Aorta (tissue), 5 donors: ENCODE data around the gene LIMCH1. TPM values are rescaled to one million over a fixed set of nuclear protein-coding genes. Genes with fewer than 3 reads are reported as not detected.

Source experiments
- ATAC-seq: fragments of 200-7000 bp; cut with Tn5 transposase; one replicate; pipeline ENCODE4 v1.9.1; 2022; ENCODE audit warnings: moderate library complexity; ENCODE audit not compliant: low FRiP score
- DNase-seq, 2 donors: peaks; one replicate each; pipeline ENCODE4 v3.0.0-alpha.2; 2020
- H3K27ac ChIP-seq, 2 donors: one replicate each; pipeline ENCODE4 v1.5.1; 2013; ENCODE audit warnings: low read length in 2 of 2, mild to moderate bottlenecking in 2 of 2, moderate library complexity in 2 of 2, control low read depth in 1 of 2, inconsistent platforms in 1 of 2, low read depth in 1 of 2
- H3K27me3 ChIP-seq, 2 donors: one replicate each; pipeline ENCODE4 v1.6.1; 2013; ENCODE audit warnings: control low read depth in 1 of 2, low read length in 1 of 2, mild to moderate bottlenecking in 1 of 2, moderate library complexity in 1 of 2; ENCODE audit not compliant: insufficient read depth in 2 of 2, control insufficient read depth in 1 of 2
- H3K36me3 ChIP-seq, 2 donors: one replicate each; pipeline ENCODE4 v1.6.1; 2013; ENCODE audit warnings: control low read depth in 1 of 2, low read length in 1 of 2, mild to moderate bottlenecking in 1 of 2; ENCODE audit not compliant: insufficient read depth in 2 of 2, control insufficient read depth in 1 of 2
- H3K4me1 ChIP-seq, 2 donors: one replicate each; pipeline ENCODE4 v1.6.1; 2013; ENCODE audit warnings: low read length in 2 of 2, control low read depth in 1 of 2, mild to moderate bottlenecking in 1 of 2, moderate library complexity in 1 of 2; ENCODE audit not compliant: insufficient read depth in 2 of 2, control insufficient read depth in 1 of 2
- H3K4me3 ChIP-seq, 2 donors: one replicate each; pipeline ENCODE4 v1.5.1; 2013; ENCODE audit warnings: low read length in 2 of 2, control low read depth in 1 of 2, mild to moderate bottlenecking in 1 of 2
- H3K9me3 ChIP-seq: one replicate; pipeline ENCODE4 v1.6.1; 2013; ENCODE audit warnings: mild to moderate bottlenecking, low read length; ENCODE audit not compliant: control insufficient read depth
- WGBS, 2 donors: extraction: QIAGEN DNeasy Blood & Tissue Kit; methylation state at CpG; one replicate each; pipeline ENCODE4 v1.1.7; 2013; 5-methylcytosine and 5-hydroxymethylcytosine counted together
- intact Hi-C, 2 donors: fragments of 100-400 bp; cut with DNase I; formaldehyde crosslinking; loops; one replicate each; pipeline versions ENCODE4 v1.14.2 to v1.15.0; 2022
- polyA plus RNA-seq, 2 donors: library from polyadenylated mRNA; stranded (reverse); fragments of 200-250 nt; gene quantifications; one replicate each; pipeline ENCODE4 v1.2.3, GENCODE V29; 2013
- total RNA-seq, 2 donors: library from RNA; stranded (reverse); fragmentation: NEBNext Ultra II Directional; extraction: Animal tissue kit (Norgen Biotek cat#: 25700); gene quantifications; one replicate each; pipeline ENCODE4 v1.2.1, GENCODE V29; 2021
- donor health status: healthy with polysubstance abuse.
- donor health status: Bipolar disorder and iron deficiency.
- donor health status: DM: no; HTN: no; CAD: no.
- donor health status: DM: no; HTN: no; CAD: no.
- donor health status: DM: yes; HTN: yes; CAD: no.

LIMCH1 gene
- total and polyA plus RNA-seq, 4 donors = 31.7 to 191 (median 109) TPM

DNA sequence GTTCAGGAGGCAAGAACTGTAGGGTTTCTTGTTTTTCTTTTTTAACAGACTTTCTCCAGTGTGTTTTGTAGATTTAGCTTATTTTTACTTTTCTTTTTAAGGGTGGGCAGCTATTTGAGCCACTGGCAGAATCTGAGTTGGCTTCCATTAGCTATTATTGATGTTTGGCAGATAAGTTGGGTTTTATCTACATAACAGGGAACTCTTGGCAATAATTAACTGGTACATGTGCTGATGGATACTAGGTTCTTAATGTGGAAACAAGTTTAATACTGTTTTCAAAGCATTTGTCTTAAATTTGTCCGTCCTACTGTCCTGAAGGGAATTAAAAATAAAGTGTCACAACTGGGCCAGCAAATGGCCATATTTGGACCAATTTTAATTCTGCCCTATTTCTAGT, 130.1 kb downstream of the LIMCH1 start:
- H3K9me3 ChIP-seq = no peaks in the 10 kb centered on the region
- no peaks in the 10 kb centered on the region for H3K4me1 ChIP-seq
- no peak overlapping the region for H3K4me3 ChIP-seq
- no peaks in the 10 kb centered on the region for H3K27me3 ChIP-seq
- ATAC-seq (no peak), DNase-seq (no peak)
- 52 to 56% methylated on average over 1 of the region's 1 CpG for WGBS, 2 donors
- intact Hi-C loops = no loop called here
- H3K36me3 ChIP-seq = peaks cover 4 to 10% of the 10 kb centered on the region in 2 donors
- no peak overlapping the region for H3K27ac ChIP-seq

DNA sequence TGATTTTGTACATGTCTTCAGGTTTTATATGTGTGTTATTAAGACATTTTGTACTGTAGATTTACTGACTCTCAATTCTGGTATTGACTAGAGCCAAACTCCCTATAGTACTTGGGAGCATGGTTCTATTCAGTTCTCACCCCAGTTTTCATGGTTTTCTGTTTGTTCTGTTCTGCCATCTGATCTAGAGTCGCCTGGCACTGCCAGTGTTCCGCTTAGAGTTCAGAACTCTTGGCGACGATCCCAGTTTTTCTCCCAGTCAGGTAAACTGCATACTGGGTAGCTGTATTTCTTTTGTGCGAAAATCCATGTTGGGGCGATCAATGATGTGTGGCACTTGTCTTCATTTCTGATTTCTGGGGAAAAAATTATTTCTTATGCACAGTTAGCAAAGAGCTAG, 132.6 kb downstream of the LIMCH1 start:
- intact Hi-C loops = no loop called here
- Histone ChIP-seq H3K9me3 (no peaks in the 10 kb centered on the region), H3K27me3 (no peaks in the 10 kb centered on the region), H3K27ac (no peak overlapping the region), H3K4me3 (no peak overlapping the region), H3K36me3 (peaks cover 2 to 10% of the 10 kb centered on the region in 2 donors), H3K4me1 (no peaks in the 10 kb centered on the region)
- no peak for ATAC-seq
- no peak for DNase-seq
- whole genome bisulfite sequencing, 2 donors = 72 to 75% methylated on average over 6 of the region's 6 CpGs

DNA sequence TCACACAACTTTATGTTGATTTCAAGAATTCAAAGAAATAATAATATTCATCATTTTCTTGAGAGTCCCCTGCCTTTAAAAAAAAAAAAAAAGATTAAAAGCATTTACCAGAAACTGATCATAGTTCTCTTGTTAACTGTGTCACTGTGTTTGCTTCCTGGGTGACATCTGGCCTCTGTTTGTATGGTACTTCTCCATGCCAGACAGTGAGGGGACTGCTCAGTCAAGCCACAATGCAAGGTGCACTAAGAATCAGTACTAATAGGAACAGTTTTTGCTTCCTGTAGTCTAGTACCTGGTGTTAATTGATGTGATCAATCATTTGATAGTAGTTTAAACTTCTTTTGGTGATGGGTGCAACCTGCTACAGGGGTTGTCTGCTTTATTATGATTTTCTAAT, 133.0 kb downstream of the LIMCH1 start:
- Histone ChIP-seq H3K4me3 (no peak overlapping the region), H3K27me3 (no peaks in the 10 kb centered on the region), H3K27ac (no peak overlapping the region), H3K36me3 (peaks cover 2 to 10% of the 10 kb centered on the region in 2 donors), H3K9me3 (no peaks in the 10 kb centered on the region), H3K4me1 (no peaks in the 10 kb centered on the region)
- DNase-seq = no peak
- intact Hi-C loops = no loop called here
- no peak for ATAC-seq

DNA sequence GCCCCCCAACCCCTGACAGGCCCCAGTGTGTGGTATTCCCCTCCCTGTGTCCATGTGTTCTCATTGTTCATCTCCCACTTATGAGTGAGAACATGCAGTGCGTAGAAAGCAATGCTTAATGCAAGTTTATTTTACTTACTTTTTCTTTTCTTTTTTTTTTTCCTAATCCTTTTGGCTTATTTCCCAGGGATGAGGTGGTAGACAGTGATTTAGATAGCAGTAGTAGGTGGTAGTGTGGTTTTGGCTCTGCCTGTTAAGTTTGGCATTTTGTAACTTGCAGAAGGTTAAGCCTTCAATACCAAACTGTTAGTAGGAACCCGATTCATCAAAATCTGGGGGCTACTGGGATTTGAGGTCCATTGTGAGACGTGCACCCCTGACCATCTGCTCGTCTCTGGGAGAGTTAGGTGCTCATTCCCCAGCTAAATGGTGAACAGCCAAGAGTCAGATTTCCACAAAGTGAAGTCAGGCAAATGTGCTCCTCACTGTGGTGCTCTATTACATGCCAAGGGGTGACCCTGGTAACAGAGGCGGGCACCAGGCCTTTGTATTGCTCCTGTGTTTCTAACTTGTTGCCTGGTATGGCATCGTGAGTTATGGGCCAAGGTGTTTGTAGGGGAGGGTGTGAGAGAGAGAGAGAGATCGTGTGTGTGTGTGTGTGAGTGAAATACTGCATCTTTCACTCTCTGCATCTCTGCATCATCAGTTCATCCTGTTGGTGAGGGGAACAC, 140.3 kb downstream of the LIMCH1 start:
- intact Hi-C loops = no loop called here
- Histone ChIP-seq H3K9me3 (no peaks in the 10 kb centered on the region), H3K4me1 (no peaks in the 10 kb centered on the region), H3K27ac (no peak overlapping the region), H3K36me3 (peaks cover 8 to 13% of the 10 kb centered on the region in 2 donors), H3K4me3 (no peak overlapping the region), H3K27me3 (no peaks in the 10 kb centered on the region)
- ATAC-seq (no peak), DNase-seq (no peak)
- 82 to 85% methylated on average over 7 of the region's 7 CpGs for WGBS, 2 donors

DNA sequence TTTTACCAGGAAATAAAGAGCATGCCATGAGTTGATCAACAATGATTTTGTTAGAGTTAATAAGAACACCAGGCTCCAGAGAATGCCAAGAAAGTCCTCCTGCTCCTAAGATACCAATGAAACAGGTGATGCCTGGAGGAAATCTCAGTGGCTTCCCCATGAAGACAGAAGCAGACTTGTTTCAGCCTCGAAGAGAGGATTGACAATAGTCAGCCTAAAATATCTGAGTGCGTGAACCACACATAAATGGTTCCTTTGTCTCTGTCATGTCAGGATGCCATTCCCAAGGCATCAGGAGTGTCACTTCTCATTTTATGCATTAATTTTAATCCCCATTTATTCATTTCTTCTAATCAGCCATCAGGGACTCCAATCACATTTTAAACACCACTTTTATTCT, 141.0 kb downstream of the LIMCH1 start:
- no peak for DNase-seq
- no peaks in the 10 kb centered on the region for H3K27me3 ChIP-seq
- no peak overlapping the region for H3K4me3 ChIP-seq
- intact Hi-C loops = no loop called here
- ATAC-seq = no peak
- 80 to 90% methylated on average over 2 of the region's 2 CpGs for WGBS, 2 donors
- no peaks in the 10 kb centered on the region for H3K4me1 ChIP-seq
- peaks cover 8 to 17% of the 10 kb centered on the region in 2 donors for H3K36me3 ChIP-seq
- no peaks in the 10 kb centered on the region for H3K9me3 ChIP-seq
- no peak overlapping the region for H3K27ac ChIP-seq

DNA sequence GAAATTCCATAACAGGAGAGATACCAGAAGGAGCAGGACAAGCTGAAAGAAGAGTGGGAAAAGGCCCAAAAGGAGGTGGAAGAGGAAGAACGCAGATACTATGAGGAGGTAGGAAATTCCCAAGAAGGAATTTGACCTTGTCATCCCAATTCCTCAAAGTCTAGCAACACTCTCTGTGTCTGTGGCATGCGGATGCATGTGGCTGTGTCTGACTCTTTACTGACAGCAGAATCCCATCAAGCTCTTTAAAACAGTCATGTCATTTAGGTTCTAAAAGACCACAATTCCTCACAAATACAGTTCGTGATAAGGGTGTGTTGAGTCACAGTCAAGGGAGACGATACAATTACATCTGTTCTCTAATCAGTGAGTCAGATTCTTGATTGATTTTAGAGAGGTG, 142.0 kb downstream of the LIMCH1 start:
- Histone ChIP-seq H3K27me3 (no peaks in the 10 kb centered on the region), H3K36me3 (peaks cover 10 to 21% of the 10 kb centered on the region in 2 donors), H3K27ac (no peak overlapping the region), H3K9me3 (no peaks in the 10 kb centered on the region), H3K4me1 (no peaks in the 10 kb centered on the region), H3K4me3 (no peak overlapping the region)
- DNase-seq (no peak), ATAC-seq (no peak)
- WGBS, 2 donors = 65 to 68% methylated on average over 4 of the region's 4 CpGs
- intact Hi-C loops = no loop called here

DNA sequence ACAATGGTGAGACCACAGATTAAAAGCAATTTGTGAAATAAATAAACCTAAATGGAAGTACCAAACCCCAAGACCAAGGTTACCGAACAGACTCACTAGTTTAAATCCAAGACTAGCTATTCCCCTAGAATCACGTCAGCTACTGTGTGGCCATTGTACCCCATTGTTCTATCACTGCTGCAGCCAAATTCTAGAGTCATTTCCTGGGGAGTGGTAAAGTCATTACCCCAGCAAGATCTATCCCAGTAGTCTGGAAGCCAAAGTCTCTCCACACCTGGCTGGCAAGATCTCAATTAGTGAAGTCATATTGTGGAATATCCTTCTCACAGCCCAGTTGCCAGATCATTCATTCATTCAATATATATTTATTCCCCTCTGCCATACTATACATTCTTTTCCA, 143.1 kb downstream of the LIMCH1 start:
- intact Hi-C loops = no loop called here
- Histone ChIP-seq H3K4me3 (no peak overlapping the region), H3K27ac (no peak overlapping the region), H3K27me3 (no peaks in the 10 kb centered on the region), H3K4me1 (no peaks in the 10 kb centered on the region), H3K36me3 (peaks cover 12 to 21% of the 10 kb centered on the region in 2 donors), H3K9me3 (no peaks in the 10 kb centered on the region)
- WGBS, 2 donors = 96 to 100% methylated on average over 2 of the region's 2 CpGs
- no peak for ATAC-seq
- DNase-seq = no peak

DNA sequence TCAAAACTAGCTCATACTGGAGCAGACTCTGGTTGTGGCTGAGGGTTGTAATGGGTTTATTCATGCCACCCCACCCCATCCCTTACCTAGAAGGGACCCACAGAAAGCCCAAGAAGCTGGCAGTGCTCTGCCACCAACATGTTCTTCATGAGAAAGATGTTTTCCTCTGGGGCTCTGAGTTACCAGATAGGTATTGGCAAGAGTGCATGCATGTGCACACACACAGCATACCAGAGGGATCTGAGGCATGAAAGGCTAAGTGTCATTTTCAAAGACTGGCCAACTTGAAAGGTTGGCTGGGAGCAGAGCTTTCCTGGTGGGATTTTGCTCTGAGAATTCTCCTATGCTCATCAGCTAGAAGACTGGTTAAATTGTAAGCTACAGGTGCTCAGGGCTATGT, 145.4 kb downstream of the LIMCH1 start:
- H3K27ac ChIP-seq = no peak overlapping the region
- H3K4me1 ChIP-seq = no peaks in the 10 kb centered on the region
- DNase-seq = no peak
- H3K9me3 ChIP-seq = no peaks in the 10 kb centered on the region
- H3K27me3 ChIP-seq = no peaks in the 10 kb centered on the region
- intact Hi-C loops = no loop called here
- H3K36me3 ChIP-seq = peaks cover 16 to 17% of the 10 kb centered on the region in 2 donors
- no peak overlapping the region for H3K4me3 ChIP-seq
- ATAC-seq = no peak

DNA sequence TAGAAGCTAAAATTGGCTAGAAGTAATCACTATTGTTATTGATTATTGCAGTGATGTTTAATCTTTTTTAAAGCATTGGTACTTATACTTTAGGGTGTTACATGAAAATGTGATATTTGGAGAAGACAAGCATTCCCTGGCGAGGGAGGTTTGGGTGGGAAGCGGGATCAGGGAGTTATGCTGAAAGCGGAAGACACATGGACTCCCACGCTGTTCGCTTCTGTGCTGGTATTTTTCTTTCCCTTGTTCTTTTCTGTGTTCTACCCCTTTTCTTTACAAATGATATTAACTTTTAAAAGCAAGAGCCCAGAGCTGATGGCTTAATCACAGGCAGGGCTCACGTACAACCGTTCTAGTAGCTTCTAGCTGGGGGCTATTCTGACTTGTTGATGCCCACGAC, 148.9 kb downstream of the LIMCH1 start:
- intact Hi-C loops = loop anchor here in 1 of 2 donors (5.0 kb wide), 1 partner anchor 680 kb away; no protein-coding TSS in a partner anchor
- no peaks in the 10 kb centered on the region for H3K27me3 ChIP-seq
- H3K27ac ChIP-seq = no peak overlapping the region
- H3K4me3 ChIP-seq = no peak overlapping the region
- H3K36me3 ChIP-seq = peaks cover 15 to 19% of the 10 kb centered on the region in 2 donors
- DNase-seq (no peak), ATAC-seq (no peak)
- WGBS, 2 donors = 81 to 92% methylated on average over 8 of the region's 8 CpGs
- H3K4me1 ChIP-seq = no peaks in the 10 kb centered on the region
- H3K9me3 ChIP-seq = no peaks in the 10 kb centered on the region
